ENCODE measurements around the gene LASP1NB.
A peak's percentile ranks its signal among the peaks of the same experiment; 100 is the strongest.

The LASP1NB gene

GRCh38 chr17:38879878-38880665, 45.3 kb upstream of the LASP1NB start:
- in situ Hi-C loops (cut with HindIII; ENCODE audit: extremely low pct_ligation_motif_present, low pct_unique_long_range_greater_than_20kb): no loop called here
- H2AFZ ChIP-seq (ENCODE audit: low read length): no peak overlapping the region
- no peak for ATAC-seq
- no peaks in the 10 kb centered on the region for H3K9me3 ChIP-seq (ENCODE audit: low read length)
- H3K79me2 ChIP-seq (ENCODE audit: insufficient read depth, low read length): peaks cover 67% of the 10 kb centered on the region
- peaks cover 74% of the 10 kb centered on the region for H3K4me1 ChIP-seq (ENCODE audit: insufficient read depth, low read length)
- no peak overlapping the region for H3K4me2 ChIP-seq (ENCODE audit: low read depth, low read length)
- no peak overlapping the region for H3K27ac ChIP-seq (ENCODE audit: extremely low read length, insufficient read depth, low read length)
- H3K27me3 ChIP-seq (ENCODE audit: control insufficient read depth in 1 of 2, insufficient read depth in 2 of 2, low read length in 2 of 2): no peaks in the 10 kb centered on the region
- WGBS (ENCODE audit: low lambda C conversion rate): 78% methylated on average over 6 of the region's 6 CpGs
- ChIA-PET POLR2A (interaction anchor here (3.8 kb wide), 1 partner anchor 10 kb away, joined by 24 read pairs; the partner anchor contains the start of gene LASP1), CTCF (ENCODE audit: low intra/inter-chr PET ratio, low total read pairs) (no interaction called here)
- no peak for FAIRE-seq
- H3K9ac ChIP-seq (ENCODE audit: insufficient read depth, low read depth, low read length): no peak overlapping the region
- no peak overlapping the region for H3K4me3 ChIP-seq (replicated peaks in 1 of 3; ENCODE audit: insufficient read depth in 1 of 3, low read depth in 2 of 3, low read length in 3 of 3)
- H4K20me1 ChIP-seq (ENCODE audit: insufficient read depth, low read length): peaks cover 58% of the 10 kb centered on the region
- TF ChIP-seq FOXJ3 (CRISPR knock-in tag; IDR thresholded peaks at IDR 0.05; ENCODE audit: borderline replicate concordance) (no peak), ZNF652 (CRISPR knock-in tag; IDR thresholded peaks at IDR 0.05; ENCODE audit: borderline replicate concordance, low read depth) (peak; percentile 90), CHD2 (IDR thresholded peaks at IDR 0.05; ENCODE audit: low read depth, low read length) (no peak)
- DNase-seq (ENCODE audit: low spot score): no peak
- peaks cover 50 to 74% of the 10 kb centered on the region in 2 experiments for H3K36me3 ChIP-seq (replicated peaks in 1 of 2; ENCODE audit: control insufficient read depth in 1 of 2, insufficient read depth in 2 of 2, low read length in 2 of 2)
- intact Hi-C loops (cut with micrococcal nuclease; ENCODE audit: unreplicated experiment): no loop called here
- no TSS peak for BruUV-seq (replicated peaks)

DNA sequence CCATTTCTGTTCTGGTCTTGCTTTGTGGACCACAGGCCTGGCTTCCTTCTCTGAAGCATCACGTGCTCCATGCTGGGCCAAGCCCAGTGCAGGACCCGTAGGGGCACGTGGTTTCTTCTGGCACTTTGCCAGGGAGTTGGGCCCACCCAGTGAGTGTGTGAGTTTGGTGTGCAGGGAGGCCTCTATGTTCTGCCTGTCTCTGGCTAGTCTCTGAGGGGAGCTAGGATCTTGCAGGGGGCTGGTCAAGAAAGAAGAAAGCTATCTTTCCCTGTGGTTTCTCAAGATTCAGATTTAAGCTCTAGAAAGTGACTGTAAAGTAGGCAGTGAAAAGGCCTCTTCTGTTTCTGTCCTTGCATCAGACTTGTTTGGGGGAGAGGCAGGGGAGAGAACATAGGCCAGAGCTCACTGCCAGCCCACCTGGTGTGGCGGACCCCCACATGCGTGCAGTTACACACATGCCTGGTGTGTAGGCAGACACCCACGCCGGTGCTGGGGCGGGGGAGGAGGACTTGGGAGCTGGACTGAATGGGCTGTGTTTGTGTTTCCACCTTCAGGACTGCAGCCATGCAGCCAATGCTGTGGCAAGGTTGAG, 43.7 kb upstream of the LASP1NB start:
- CTCF ChIA-PET (ENCODE audit: low intra/inter-chr PET ratio, low total read pairs): no interaction called here
- no peak for ATAC-seq
- 88% methylated on average over 6 of the region's 8 CpGs for WGBS (ENCODE audit: low lambda C conversion rate)
- no peak overlapping the region for H3K27ac ChIP-seq (ENCODE audit: extremely low read length, insufficient read depth, low read length)
- H3K36me3 ChIP-seq (replicated peaks in 1 of 2; ENCODE audit: control insufficient read depth in 1 of 2, insufficient read depth in 2 of 2, low read length in 2 of 2): peaks cover 60 to 79% of the 10 kb centered on the region in 2 experiments
- no peak overlapping the region for H2AFZ ChIP-seq (ENCODE audit: low read length)
- DNase-seq (ENCODE audit: low spot score): no peak
- peak; percentile 93 for TF ChIP-seq LCORL (IDR thresholded peaks at IDR 0.05)
- TF ChIP-seq LCORL (CRISPR knock-in tag; IDR thresholded peaks at IDR 0.05): no peak
- TF ChIP-seq ZNF574 (CRISPR knock-in tag; IDR thresholded peaks at IDR 0.05): 0 out of 2 replicates have a peak, but pooled peaks have one; percentile 22
- TF ChIP-seq MAFK (conservative IDR thresholded peaks at IDR 0.05 in 1 of 2, IDR thresholded peaks at IDR 0.05 in 1 of 2; ENCODE audit: low read length in 2 of 2): no peak
- intact Hi-C loops (cut with micrococcal nuclease; ENCODE audit: unreplicated experiment) (no loop called here), in situ Hi-C loops (cut with HindIII; ENCODE audit: extremely low pct_ligation_motif_present, low pct_unique_long_range_greater_than_20kb) (no loop called here)
- POLR2A ChIA-PET: interaction anchor here (1.1 to 3.8 kb wide), 4 partner anchors 9 to 28 kb away, joined by 3 to 24 read pairs (median 4); partner anchors contain the start of genes LASP1 and RPL23
- H3K79me2 ChIP-seq (ENCODE audit: insufficient read depth, low read length): peaks cover 73% of the 10 kb centered on the region
- no peak overlapping the region for H3K9ac ChIP-seq (ENCODE audit: insufficient read depth, low read depth, low read length)
- H3K4me2 ChIP-seq (ENCODE audit: low read depth, low read length): no peak overlapping the region
- no peak for FAIRE-seq
- H3K4me1 ChIP-seq (ENCODE audit: insufficient read depth, low read length): peaks cover 78% of the 10 kb centered on the region
- no peak overlapping the region for H3K4me3 ChIP-seq (replicated peaks in 1 of 3; ENCODE audit: insufficient read depth in 1 of 3, low read depth in 2 of 3, low read length in 3 of 3)
- peaks cover 65% of the 10 kb centered on the region for H4K20me1 ChIP-seq (ENCODE audit: insufficient read depth, low read length)
- BruUV-seq (replicated peaks): no TSS peak
- no peaks in the 10 kb centered on the region for H3K27me3 ChIP-seq (ENCODE audit: control insufficient read depth in 1 of 2, insufficient read depth in 2 of 2, low read length in 2 of 2)
- no peaks in the 10 kb centered on the region for H3K9me3 ChIP-seq (ENCODE audit: low read length)

Measured in HepG2 (cell line).